H9 (cell line): ENCODE results near the gene TCERG1L. TPM values are rescaled to one million over a fixed set of nuclear protein-coding genes. Genes with fewer than 3 reads are reported as not detected.

Experiments used
- DNase-seq: peaks from one replicate; pipeline ENCODE4 v3.0.0-alpha.2; 2017
- H2AFZ ChIP-seq: one replicate; pipeline ENCODE4 v1.6.1; 2013; ENCODE audit warnings: mild to moderate bottlenecking, low read length, control low read depth, moderate library complexity
- H2AK5ac ChIP-seq: 2 replicates; pipeline ENCODE4 v1.6.1; 2013; ENCODE audit warnings: low read length, control low read depth, mixed read lengths; ENCODE audit not compliant: insufficient read length
- H2BK120ac ChIP-seq: one replicate; pipeline ENCODE4 v1.6.1; 2013; ENCODE audit warnings: low read depth, mild to moderate bottlenecking, low read length, control low read depth, inconsistent platforms; ENCODE audit not compliant: poor library complexity, severe bottlenecking
- H2BK12ac ChIP-seq: 2 replicates; pipeline ENCODE4 v1.6.1; 2013; ENCODE audit warnings: low read length, control low read depth, mixed read lengths, low read depth; ENCODE audit not compliant: insufficient read length
- H2BK15ac ChIP-seq: 2 replicates; pipeline ENCODE4 v1.6.1; 2013; ENCODE audit warnings: low read depth, low read length, control low read depth
- H2BK20ac ChIP-seq: one replicate; pipeline ENCODE4 v1.6.1; 2013; ENCODE audit warnings: low read depth, mild to moderate bottlenecking, low read length, control low read depth, inconsistent platforms; ENCODE audit not compliant: poor library complexity, severe bottlenecking
- H2BK5ac ChIP-seq: 2 replicates; pipeline ENCODE4 v1.6.1; 2013; ENCODE audit warnings: low read length, control low read depth, mixed read lengths; ENCODE audit not compliant: insufficient read length
- H3K14ac ChIP-seq: 2 replicates; pipeline ENCODE4 v1.6.1; 2013; ENCODE audit warnings: low read length, control low read depth; ENCODE audit not compliant: insufficient read depth
- H3K18ac ChIP-seq: 2 replicates; pipeline ENCODE4 v1.6.1; 2013; ENCODE audit warnings: low read depth, mild to moderate bottlenecking, mixed read lengths, low read length, control low read depth; ENCODE audit not compliant: insufficient read length
- H3K23ac ChIP-seq: 2 replicates; pipeline ENCODE4 v1.6.1; 2013; ENCODE audit warnings: low read length, control low read depth, mixed read lengths, low read depth; ENCODE audit not compliant: insufficient read length
- H3K23me2 ChIP-seq: 2 replicates; pipeline ENCODE4 v1.6.1; 2013; ENCODE audit warnings: low read depth, mild to moderate bottlenecking, mixed read lengths, low read length, control low read depth; ENCODE audit not compliant: insufficient read length, poor library complexity, severe bottlenecking
- H3K27ac ChIP-seq: 2 replicates; pipeline ENCODE4 v1.5.1; 2013; ENCODE audit warnings: low read length, control low read depth, mixed read lengths, low read depth; ENCODE audit not compliant: insufficient read length
- H3K27me3 ChIP-seq: 2 replicates; pipeline ENCODE4 v1.6.1; 2013; ENCODE audit warnings: low read length, control low read depth, inconsistent platforms; ENCODE audit not compliant: insufficient read depth
- H3K4ac ChIP-seq: 2 replicates; pipeline ENCODE4 v1.6.1; 2013; ENCODE audit warnings: low read depth, mild to moderate bottlenecking, control low read depth, inconsistent platforms, low read length, moderate library complexity
- H3K4me1 ChIP-seq: 2 replicates; pipeline ENCODE4 v1.6.1; 2013; ENCODE audit warnings: low read length, control low read depth, inconsistent platforms; ENCODE audit not compliant: insufficient read depth
- H3K4me2 ChIP-seq: 2 replicates; pipeline ENCODE4 v1.6.1; 2013; ENCODE audit warnings: low read length, control low read depth, mixed read lengths; ENCODE audit not compliant: insufficient read length, insufficient read depth
- H3K56ac ChIP-seq: 2 replicates; pipeline ENCODE4 v1.6.1; 2013; ENCODE audit warnings: low read depth, mild to moderate bottlenecking, mixed read lengths, low read length, control low read depth; ENCODE audit not compliant: insufficient read length
- H3K79me1 ChIP-seq: 2 replicates; pipeline ENCODE4 v1.6.1; 2013; ENCODE audit warnings: low read depth, mild to moderate bottlenecking, moderate library complexity, low read length, control low read depth, inconsistent platforms; ENCODE audit not compliant: insufficient read depth, poor library complexity, severe bottlenecking
- H3K79me2 ChIP-seq: 2 replicates; pipeline ENCODE4 v1.6.1; 2013; ENCODE audit warnings: low read length, control low read depth, inconsistent platforms; ENCODE audit not compliant: insufficient read depth
- H3K9ac ChIP-seq: 2 replicates; pipeline ENCODE4 v1.6.1; 2013; ENCODE audit warnings: low read length, control low read depth, mixed read lengths; ENCODE audit not compliant: insufficient read length; ENCODE audit errors: extremely low read depth
- H3K9me3 ChIP-seq: one replicate; pipeline ENCODE4 v1.6.1; 2013; ENCODE audit warnings: low read depth, low read length, inconsistent platforms; ENCODE audit not compliant: control insufficient read depth
- H3T11ph ChIP-seq: one replicate; pipeline ENCODE4 v1.6.1; 2013; ENCODE audit warnings: mild to moderate bottlenecking, low read length, control low read depth, inconsistent platforms
- H4K20me1 ChIP-seq: one replicate; pipeline ENCODE4 v1.6.1; 2013; ENCODE audit not compliant: control insufficient read depth, insufficient read length, insufficient read depth
- H4K5ac ChIP-seq: 2 replicates; pipeline ENCODE4 v1.6.1; 2013; ENCODE audit warnings: low read depth, mild to moderate bottlenecking, mixed read lengths, low read length, control low read depth; ENCODE audit not compliant: insufficient read length
- H4K8ac ChIP-seq: replicated peaks from 2 replicates; pipeline ENCODE4 v1.6.1; 2013; ENCODE audit warnings: low read length, control low read depth, mixed read lengths, low read depth; ENCODE audit not compliant: insufficient read length
- H4K91ac ChIP-seq: 2 replicates; pipeline ENCODE4 v1.6.1; 2013; ENCODE audit warnings: low read depth, mild to moderate bottlenecking, moderate library complexity, mixed read lengths, low read length, control low read depth; ENCODE audit not compliant: insufficient read length
- H3K27ac Mint-ChIP-seq, 3 experiments: 2 replicates in 2 of 3; 3 replicates in 1 of 3; pipeline ENCODE4 v1.8.0; 2020 to 2021; ENCODE audit warnings: mixed read lengths in 3 of 3, mild to moderate bottlenecking in 1 of 3, moderate library complexity in 1 of 3
- H3K27me3 Mint-ChIP-seq: 2 replicates; pipeline ENCODE4 v1.8.0; 2021; ENCODE audit warnings: low read depth, mild to moderate bottlenecking, moderate library complexity, mixed read lengths
- H3K36me3 Mint-ChIP-seq, 3 experiments: 2 replicates in 2 of 3; 3 replicates in 1 of 3; pipeline ENCODE4 v1.8.0; 2020 to 2021; ENCODE audit warnings: low read depth in 3 of 3, mixed read lengths in 3 of 3; ENCODE audit not compliant: insufficient read depth in 1 of 3
- H3K4me1 Mint-ChIP-seq, 2 experiments: 2 replicates each; pipeline ENCODE4 v1.8.0; 2020; ENCODE audit warnings: mixed read lengths in 2 of 2
- H3K4me3 Mint-ChIP-seq, 2 experiments: 2 replicates in 1 of 2; 3 replicates in 1 of 2; pipeline ENCODE4 v1.8.0; 2020 to 2021; ENCODE audit warnings: mild to moderate bottlenecking in 2 of 2, mixed read lengths in 2 of 2, moderate library complexity in 1 of 2
- H3K9me3 Mint-ChIP-seq, 2 experiments: 2 replicates in 1 of 2; 3 replicates in 1 of 2; pipeline ENCODE4 v1.8.0; 2020; ENCODE audit warnings: mild to moderate bottlenecking in 2 of 2, mixed read lengths in 2 of 2, moderate library complexity in 1 of 2
- CTCF ChIP-seq: fragments of 200-600 bp; sonication (generic); conservative IDR thresholded peaks from 3 replicates; pipeline ENCODE4 v1.8.0; 2021; ENCODE audit warnings: antibody characterized with exemption, mild to moderate bottlenecking
- WGBS: extraction: QIAGEN DNeasy Blood & Tissue Kit; methylation state at CpG from one replicate; pipeline ENCODE4 v1.1.7; 2013; ENCODE audit warnings: missing lambda C conversion rate, low lambda C conversion rate, mixed read lengths; ENCODE audit not compliant: insufficient read length; ENCODE audit errors: extremely low coverage; 5-methylcytosine and 5-hydroxymethylcytosine counted together
- total RNA-seq: library from RNA; stranded (reverse); gene quantifications from 2 replicates; pipeline ENCODE4 v1.2.1, GENCODE V29; 2021

Gene TCERG1L
- total RNA-seq, 1 experiment from 2014 or later: 3.3 TPM

- Mint-ChIP-seq H3K36me3 (peaks cover 0 to 2% (median 0%) of the 10 kb centered on the region in 3 experiments; a peak in 2 of 7 replicates), H3K4me3 (no peak overlapping the region)
These were observed 230.1 kb downstream of the TCERG1L start for GRCh38 chr10:131081376-131081775.

More at GRCh38 chr10:131081376-131081775, 230.1 kb downstream of the TCERG1L start:
- Histone ChIP-seq H2AK5ac (no peak overlapping the region), H3K79me1 (no peaks in the 10 kb centered on the region), H2BK12ac (no peak overlapping the region), H2BK15ac (no peak overlapping the region), H3K23me2 (no peaks in the 10 kb centered on the region), H2AFZ (no peak overlapping the region), H2BK120ac (no peak overlapping the region), H3K14ac (peak overlapping the region; percentile 54; the same call in 1 of the 2 replicates), H3K4me1 (no peaks in the 10 kb centered on the region), H3K79me2 (no peaks in the 10 kb centered on the region), H3K23ac (no peak overlapping the region), H3K9me3 (no peaks in the 10 kb centered on the region), H3T11ph (no peak overlapping the region), H3K27me3 (no peaks in the 10 kb centered on the region; the same call in 1 of the 2 replicates), H3K18ac (no peak overlapping the region), H4K8ac (no peak overlapping the region), H2BK20ac (no peak overlapping the region), H4K5ac (no peak overlapping the region), H3K4ac (no peak overlapping the region), H4K20me1 (no peaks in the 10 kb centered on the region), H3K56ac (no peak overlapping the region), H3K9ac (no peak overlapping the region), H2BK5ac (no peak overlapping the region), H3K27ac (no peak overlapping the region), H3K4me2 (no peak overlapping the region), H4K91ac (no peak overlapping the region)
- WGBS: no CpG with 5 or more reads among the region's 6 CpGs
- H3K27ac Mint-ChIP-seq: no peak overlapping the region
- TF ChIP-seq CTCF: no peak
- peaks cover 0 to 2% of the 10 kb centered on the region in 2 experiments; a peak in 1 of 5 replicates for H3K9me3 Mint-ChIP-seq
- H3K4me1 Mint-ChIP-seq: peaks cover 8 to 11% of the 10 kb centered on the region in 2 experiments
- H3K27me3 Mint-ChIP-seq: peaks cover 4% of the 10 kb centered on the region; the same call in 1 of the 2 replicates
- DNase-seq: no peak
